KMS-11 (cell line): Measurements from ENCODE around the gene TDRD7.

ENCODE experiments used
- H2AFZ ChIP-seq: fragments of 200-600 bp; sonication (generic); 2 replicates; pipeline ENCODE4 v1.6.1; 2016; ENCODE audit warnings: antibody characterized with exemption, mixed run types, low read depth
- H3K27ac ChIP-seq: fragments of 200-600 bp; sonication (generic); 2 replicates; pipeline ENCODE4 v1.6.1; 2016; ENCODE audit warnings: mild to moderate bottlenecking, mixed run types
- H3K27me3 ChIP-seq: fragments of 200-600 bp; sonication (generic); 2 replicates; pipeline ENCODE4 v1.6.1; 2017; ENCODE audit warnings: mild to moderate bottlenecking, low read depth, mixed run types, moderate library complexity; ENCODE audit not compliant: insufficient read depth
- H3K36me3 ChIP-seq: fragments of 200-600 bp; sonication (generic); 2 replicates; pipeline ENCODE4 v1.6.1; 2017; ENCODE audit warnings: mild to moderate bottlenecking, mixed run types; ENCODE audit not compliant: insufficient read depth
- H3K4me1 ChIP-seq: fragments of 200-600 bp; sonication (generic); 2 replicates; pipeline ENCODE4 v1.6.1; 2016; ENCODE audit warnings: mild to moderate bottlenecking, low read depth, mixed run types; ENCODE audit not compliant: poor library complexity, severe bottlenecking
- H3K4me2 ChIP-seq: fragments of 200-600 bp; sonication (generic); 2 replicates; pipeline ENCODE4 v1.7.0; 2016; ENCODE audit warnings: mild to moderate bottlenecking, mixed run types
- H3K4me3 ChIP-seq: fragments of 200-600 bp; sonication (generic); IDR thresholded peaks from 2 replicates; pipeline ENCODE4 v1.6.1; 2017; ENCODE audit warnings: low read depth, low read length, mixed read lengths; ENCODE audit not compliant: insufficient read depth
- H3K79me2 ChIP-seq: fragments of 200-600 bp; sonication (generic); 2 replicates; pipeline ENCODE4 v1.6.1; 2016; ENCODE audit warnings: low read depth, mixed run types; ENCODE audit not compliant: insufficient read depth
- H3K9ac ChIP-seq: fragments of 200-600 bp; sonication (generic); 2 replicates; pipeline ENCODE4 v1.6.1; 2016; ENCODE audit warnings: mild to moderate bottlenecking, mixed run types
- H4K20me1 ChIP-seq: fragments of 200-600 bp; sonication (generic); 2 replicates; pipeline ENCODE4 v1.6.1; 2016; ENCODE audit warnings: mild to moderate bottlenecking, mixed run types; ENCODE audit not compliant: insufficient read depth
- TF ChIP-seq, protein P1 (sequence below): fragments of 200-600 bp; sonication (generic); conservative IDR thresholded peaks from 2 replicates; pipeline ENCODE4 v1.6.1; 2017; ENCODE audit warnings: low read depth, mild to moderate bottlenecking, antibody characterized with exemption, low read length, moderate library complexity, mixed read lengths

TDRD7 gene

DNA sequence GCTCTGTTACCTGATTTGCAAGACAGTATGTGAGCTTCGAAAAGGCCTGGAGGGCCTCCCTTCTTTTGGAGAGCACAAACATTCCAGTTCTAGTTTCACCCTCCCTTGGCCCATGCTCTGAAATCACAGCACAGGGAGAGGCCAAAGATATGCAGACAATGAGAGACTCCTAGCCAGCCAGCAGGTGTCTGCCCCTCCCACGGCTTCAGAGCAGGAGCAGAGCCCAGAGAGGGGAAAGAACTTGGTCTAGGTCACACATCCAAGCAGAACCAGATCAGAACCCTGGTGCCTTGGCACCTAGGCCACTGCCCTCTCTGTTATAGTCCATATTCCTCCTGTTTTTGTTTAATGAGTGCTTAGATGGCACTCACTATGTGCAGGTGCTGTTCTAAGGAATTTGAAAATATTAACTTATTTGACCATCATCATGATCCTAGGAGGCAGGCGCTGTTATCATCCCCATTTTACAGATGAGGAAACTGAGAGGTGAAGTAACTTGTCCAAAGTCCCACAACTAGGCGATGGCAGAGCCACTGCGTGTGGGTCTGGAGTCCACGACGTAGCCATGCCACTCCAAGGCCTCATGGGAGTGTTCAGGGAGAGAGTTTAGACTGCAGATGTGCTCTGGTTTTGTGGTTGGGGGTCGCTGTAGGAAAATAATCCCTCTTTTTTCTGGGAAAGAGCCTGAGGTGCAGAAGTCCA is 116.8 kb downstream of the TDRD7 start:
- Histone ChIP-seq H3K4me2 (peak overlapping the region; percentile 12), H2AFZ (no peak overlapping the region), H4K20me1 (no peaks in the 10 kb centered on the region), H3K4me3 (no peak overlapping the region), H3K79me2 (no peaks in the 10 kb centered on the region), H3K9ac (no peak overlapping the region), H3K36me3 (0 out of 2 replicates have a peak, but pooled peaks cover 3% of the 10 kb centered on the region), H3K27me3 (no peaks in the 10 kb centered on the region), H3K4me1 (peaks cover 31% of the 10 kb centered on the region), H3K27ac (peak overlapping the region; percentile 32; the same call in 1 of the 2 replicates)
- TF ChIP-seq, protein P1, sequence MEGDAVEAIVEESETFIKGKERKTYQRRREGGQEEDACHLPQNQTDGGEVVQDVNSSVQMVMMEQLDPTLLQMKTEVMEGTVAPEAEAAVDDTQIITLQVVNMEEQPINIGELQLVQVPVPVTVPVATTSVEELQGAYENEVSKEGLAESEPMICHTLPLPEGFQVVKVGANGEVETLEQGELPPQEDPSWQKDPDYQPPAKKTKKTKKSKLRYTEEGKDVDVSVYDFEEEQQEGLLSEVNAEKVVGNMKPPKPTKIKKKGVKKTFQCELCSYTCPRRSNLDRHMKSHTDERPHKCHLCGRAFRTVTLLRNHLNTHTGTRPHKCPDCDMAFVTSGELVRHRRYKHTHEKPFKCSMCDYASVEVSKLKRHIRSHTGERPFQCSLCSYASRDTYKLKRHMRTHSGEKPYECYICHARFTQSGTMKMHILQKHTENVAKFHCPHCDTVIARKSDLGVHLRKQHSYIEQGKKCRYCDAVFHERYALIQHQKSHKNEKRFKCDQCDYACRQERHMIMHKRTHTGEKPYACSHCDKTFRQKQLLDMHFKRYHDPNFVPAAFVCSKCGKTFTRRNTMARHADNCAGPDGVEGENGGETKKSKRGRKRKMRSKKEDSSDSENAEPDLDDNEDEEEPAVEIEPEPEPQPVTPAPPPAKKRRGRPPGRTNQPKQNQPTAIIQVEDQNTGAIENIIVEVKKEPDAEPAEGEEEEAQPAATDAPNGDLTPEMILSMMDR: no peak

DNA sequence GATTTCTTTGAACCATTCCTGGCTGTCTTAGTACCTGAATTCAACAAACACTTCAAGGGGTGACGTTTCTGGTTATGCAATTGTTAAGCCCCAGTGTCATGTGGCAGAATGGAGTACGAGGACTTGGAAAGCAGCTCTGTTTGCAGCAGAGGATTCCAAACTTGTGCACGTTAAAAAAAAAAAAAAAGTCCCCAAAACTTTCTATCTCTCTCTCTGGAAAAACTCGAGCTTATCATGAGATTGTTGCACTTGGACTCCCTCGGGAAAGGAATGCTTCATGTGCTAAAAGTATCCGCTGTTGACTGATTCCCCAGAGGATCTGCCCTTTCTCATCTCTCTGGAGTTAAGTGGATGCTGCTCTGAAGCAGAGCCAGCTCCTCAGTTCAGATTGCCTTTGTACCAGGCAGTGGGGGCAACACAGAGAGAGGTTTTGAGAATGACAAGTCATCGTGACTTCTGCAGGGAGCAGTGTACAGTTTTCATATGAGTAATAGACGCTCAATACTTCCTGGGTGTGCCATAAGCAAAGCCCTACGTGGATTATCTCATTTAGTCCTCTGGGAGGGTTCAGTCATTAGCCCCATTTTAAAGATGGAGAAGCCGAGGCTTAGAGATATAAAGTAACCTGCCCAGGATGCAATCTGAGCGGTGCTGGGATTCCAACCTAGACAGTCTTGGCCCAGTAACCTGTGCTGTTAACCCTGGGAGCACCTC is 117.6 kb downstream of the TDRD7 start:
- TF ChIP-seq, protein P1: no peak
- Histone ChIP-seq H3K4me1 (peaks cover 31% of the 10 kb centered on the region), H2AFZ (no peak overlapping the region), H4K20me1 (no peaks in the 10 kb centered on the region), H3K9ac (no peak overlapping the region), H3K79me2 (no peaks in the 10 kb centered on the region), H3K4me2 (no peak overlapping the region), H3K36me3 (0 out of 2 replicates have a peak, but pooled peaks cover 3% of the 10 kb centered on the region), H3K27me3 (no peaks in the 10 kb centered on the region), H3K4me3 (no peak overlapping the region), H3K27ac (no peak overlapping the region)

DNA sequence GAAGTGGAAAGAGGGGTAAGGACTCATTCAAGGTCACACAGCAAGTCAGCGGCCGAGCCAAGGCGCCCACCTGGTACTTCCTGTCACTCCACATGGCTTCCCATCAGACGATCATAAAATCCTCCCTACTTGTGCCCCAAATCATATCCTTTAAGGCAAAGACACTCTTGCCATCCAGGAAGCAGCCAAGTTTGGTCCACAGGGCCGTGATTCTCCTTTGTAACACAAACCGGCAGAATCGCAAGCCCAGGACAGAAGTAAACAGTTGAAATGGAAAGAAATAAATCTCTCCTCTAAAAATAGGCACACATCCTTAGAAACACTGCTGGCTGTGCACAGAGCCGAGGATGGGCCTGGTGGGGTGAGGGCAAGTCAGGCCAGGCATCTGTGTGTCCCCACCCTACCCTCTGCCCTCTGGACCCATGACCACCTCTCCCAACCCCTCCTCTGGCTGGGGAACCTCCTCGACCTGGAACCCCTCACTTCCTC is 120.0 kb downstream of the TDRD7 start:
- Histone ChIP-seq H3K4me1 (peaks cover 27% of the 10 kb centered on the region), H3K27ac (no peak overlapping the region), H3K79me2 (no peaks in the 10 kb centered on the region), H3K9ac (no peak overlapping the region), H4K20me1 (no peaks in the 10 kb centered on the region), H3K36me3 (0 out of 2 replicates have a peak, but pooled peaks cover 3% of the 10 kb centered on the region), H3K27me3 (no peaks in the 10 kb centered on the region), H3K4me2 (no peak overlapping the region), H3K4me3 (no peak overlapping the region), H2AFZ (no peak overlapping the region)
- TF ChIP-seq, protein P1: no peak

DNA sequence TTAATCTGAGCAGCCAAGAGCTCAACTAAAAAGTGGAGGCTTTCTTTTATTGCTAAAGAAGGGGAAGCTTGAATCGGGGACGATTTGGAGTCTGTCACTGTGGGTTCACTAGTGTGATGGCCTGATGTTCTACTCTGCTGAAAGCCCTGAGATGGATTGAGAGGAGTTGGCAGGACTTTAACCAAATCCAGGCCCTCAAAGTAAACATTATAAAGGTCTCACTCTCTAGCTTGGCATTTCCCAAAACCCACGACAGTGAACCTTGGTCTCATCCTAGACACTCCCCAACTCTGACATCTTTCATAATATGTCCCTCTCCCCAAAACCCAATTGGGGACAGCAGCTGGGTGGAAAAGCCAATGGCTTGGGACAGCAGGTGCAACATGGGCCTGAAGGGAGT is 122.3 kb downstream of the TDRD7 start:
- Histone ChIP-seq H4K20me1 (no peaks in the 10 kb centered on the region), H3K4me2 (no peak overlapping the region), H2AFZ (no peak overlapping the region), H3K27ac (no peak overlapping the region), H3K9ac (no peak overlapping the region), H3K79me2 (no peaks in the 10 kb centered on the region), H3K4me3 (no peak overlapping the region), H3K36me3 (0 out of 2 replicates have a peak, but pooled peaks cover 3% of the 10 kb centered on the region), H3K4me1 (peaks cover 5% of the 10 kb centered on the region), H3K27me3 (no peaks in the 10 kb centered on the region)
- TF ChIP-seq, protein P1: no peak
